ENCODE measurements around the gene KCNMA1. TPM values are rescaled to one million over a fixed set of nuclear protein-coding genes. Genes with fewer than 3 reads are reported as not detected.

KCNMA1 gene
- total RNA-seq, 1 donor from 2014 or later, result 87.6 TPM

GRCh38 chr10:77024461-77024860, 613.1 kb downstream of the KCNMA1 start:
- DNase-seq (ENCODE audit: low spot score), result no peak
- H3K4me3 Mint-ChIP-seq (ENCODE audit: unreplicated experiment), result no peak overlapping the region
- H3K9me3 Mint-ChIP-seq (ENCODE audit: low read depth), result no peaks in the 10 kb centered on the region
- H3K27ac Mint-ChIP-seq (ENCODE audit: unreplicated experiment), result no peak overlapping the region
- H3K27me3 Mint-ChIP-seq (ENCODE audit: low read depth), result no peaks in the 10 kb centered on the region
- TF ChIP-seq CTCF (IDR thresholded peaks at IDR 0.05), result no peak
- H3K36me3 Mint-ChIP-seq (ENCODE audit: low read depth), result peaks cover 10% of the 10 kb centered on the region
- H3K4me1 Mint-ChIP-seq (ENCODE audit: low read depth), result no peaks in the 10 kb centered on the region

GRCh38 chr10:77023396-77023795, 614.2 kb downstream of the KCNMA1 start:
- no peaks in the 10 kb centered on the region for H3K4me1 Mint-ChIP-seq (ENCODE audit: low read depth)
- no peaks in the 10 kb centered on the region for H3K9me3 Mint-ChIP-seq (ENCODE audit: low read depth)
- no peak overlapping the region for H3K4me3 Mint-ChIP-seq (ENCODE audit: unreplicated experiment)
- peaks cover 12% of the 10 kb centered on the region for H3K36me3 Mint-ChIP-seq (ENCODE audit: low read depth)
- no peak for TF ChIP-seq CTCF (IDR thresholded peaks at IDR 0.05)
- no peak overlapping the region for H3K27ac Mint-ChIP-seq (ENCODE audit: unreplicated experiment)
- H3K27me3 Mint-ChIP-seq (ENCODE audit: low read depth), result no peaks in the 10 kb centered on the region
- DNase-seq (ENCODE audit: low spot score), result no peak

GRCh38 chr10:77022671-77023070, 614.9 kb downstream of the KCNMA1 start:
- DNase-seq (ENCODE audit: low spot score), result no peak
- H3K4me1 Mint-ChIP-seq (ENCODE audit: low read depth), result no peaks in the 10 kb centered on the region
- no peak overlapping the region for H3K27ac Mint-ChIP-seq (ENCODE audit: unreplicated experiment)
- TF ChIP-seq CTCF (IDR thresholded peaks at IDR 0.05), result no peak
- peaks cover 12% of the 10 kb centered on the region for H3K36me3 Mint-ChIP-seq (ENCODE audit: low read depth)
- no peak overlapping the region for H3K4me3 Mint-ChIP-seq (ENCODE audit: unreplicated experiment)
- H3K9me3 Mint-ChIP-seq (ENCODE audit: low read depth), result no peaks in the 10 kb centered on the region
- H3K27me3 Mint-ChIP-seq (ENCODE audit: low read depth), result no peaks in the 10 kb centered on the region

DNA sequence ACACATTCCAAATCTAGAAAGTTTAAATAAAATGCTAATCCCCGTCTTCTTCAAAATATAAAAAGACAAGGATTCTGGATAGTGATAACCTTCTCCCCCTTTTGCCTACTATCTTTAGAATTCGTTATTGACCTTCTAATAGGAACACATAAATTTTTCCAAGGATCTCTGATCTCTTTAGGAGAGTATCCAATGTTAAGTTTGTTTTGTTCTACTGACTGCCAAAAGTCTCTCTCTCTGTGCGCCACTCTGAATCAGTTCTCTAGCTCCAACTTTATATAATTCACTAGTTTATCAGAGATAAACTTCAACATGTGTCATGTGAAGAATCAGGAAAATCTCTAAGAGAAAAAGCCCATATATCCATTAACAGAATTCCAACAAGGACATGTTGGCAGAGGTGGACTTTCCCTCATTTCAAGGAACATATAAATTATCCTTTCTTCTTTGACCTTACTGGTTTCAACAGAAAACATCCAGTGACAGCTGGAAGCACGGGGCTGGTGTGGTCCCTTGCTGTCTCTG, 615.6 kb downstream of the KCNMA1 start:
- DNase-seq (ENCODE audit: low spot score), result no peak
- no peaks in the 10 kb centered on the region for H3K9me3 Mint-ChIP-seq (ENCODE audit: low read depth)
- no peaks in the 10 kb centered on the region for H3K27me3 Mint-ChIP-seq (ENCODE audit: low read depth)
- no peak overlapping the region for H3K27ac Mint-ChIP-seq (ENCODE audit: unreplicated experiment)
- H3K36me3 Mint-ChIP-seq (ENCODE audit: low read depth), result peaks cover 12% of the 10 kb centered on the region
- H3K4me3 Mint-ChIP-seq (ENCODE audit: unreplicated experiment), result no peak overlapping the region
- no peaks in the 10 kb centered on the region for H3K4me1 Mint-ChIP-seq (ENCODE audit: low read depth)
- no peak for TF ChIP-seq CTCF (IDR thresholded peaks at IDR 0.05)

DNA sequence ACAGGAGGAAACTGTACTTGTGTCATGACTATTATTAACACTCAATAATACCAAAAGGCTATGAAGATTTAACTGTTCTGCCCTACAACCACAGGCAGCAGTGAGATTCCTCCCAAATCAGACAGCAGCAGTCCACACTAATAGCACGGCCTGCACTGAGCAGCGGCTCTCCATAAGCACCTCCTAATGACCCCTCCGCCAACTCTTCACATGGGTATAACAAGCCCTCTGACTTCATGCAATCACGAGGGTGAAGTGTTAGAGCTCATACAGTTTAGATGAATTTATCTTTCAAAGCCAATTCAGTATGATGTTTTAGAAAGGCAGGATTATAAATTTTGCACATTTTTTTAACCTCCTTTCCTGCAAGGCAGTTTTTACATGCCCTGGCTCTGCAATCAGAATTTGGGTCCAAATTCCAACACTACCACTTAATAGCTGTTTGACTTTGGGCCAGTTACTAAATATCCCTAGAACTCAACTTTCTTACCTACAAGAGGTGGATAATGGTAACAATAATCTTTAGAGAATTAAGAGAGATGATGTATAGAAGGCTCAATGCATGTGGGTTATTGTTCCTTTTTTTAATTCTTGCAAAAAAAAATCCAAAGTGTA, 617.1 kb downstream of the KCNMA1 start:
- Mint-ChIP-seq H3K27me3 (ENCODE audit: low read depth) (no peaks in the 10 kb centered on the region), H3K9me3 (ENCODE audit: low read depth) (no peaks in the 10 kb centered on the region), H3K36me3 (ENCODE audit: low read depth) (peaks cover 13% of the 10 kb centered on the region), H3K27ac (ENCODE audit: unreplicated experiment) (no peak overlapping the region), H3K4me3 (ENCODE audit: unreplicated experiment) (no peak overlapping the region), H3K4me1 (ENCODE audit: low read depth) (no peaks in the 10 kb centered on the region)
- no peak for DNase-seq (ENCODE audit: low spot score)
- TF ChIP-seq CTCF (IDR thresholded peaks at IDR 0.05), result no peak

All from chondrocyte (in vitro differentiated cells).